GM21423 (cell line): ENCODE data around the gene AOC1.
"Not testable (repeated sequence)": the region's sequence is repeated elsewhere in the genome, so short reads cannot be mapped to it uniquely, and the experiment has no call there.

Experiments used
- ATAC-seq: cut with Tn5 transposase; IDR thresholded peaks from one replicate; pipeline ENCODE4 v1.9.1; 2021; ENCODE audit warnings: mild to moderate bottlenecking, moderate library complexity; ENCODE audit not compliant: unreplicated experiment

The AOC1 gene, protein sequence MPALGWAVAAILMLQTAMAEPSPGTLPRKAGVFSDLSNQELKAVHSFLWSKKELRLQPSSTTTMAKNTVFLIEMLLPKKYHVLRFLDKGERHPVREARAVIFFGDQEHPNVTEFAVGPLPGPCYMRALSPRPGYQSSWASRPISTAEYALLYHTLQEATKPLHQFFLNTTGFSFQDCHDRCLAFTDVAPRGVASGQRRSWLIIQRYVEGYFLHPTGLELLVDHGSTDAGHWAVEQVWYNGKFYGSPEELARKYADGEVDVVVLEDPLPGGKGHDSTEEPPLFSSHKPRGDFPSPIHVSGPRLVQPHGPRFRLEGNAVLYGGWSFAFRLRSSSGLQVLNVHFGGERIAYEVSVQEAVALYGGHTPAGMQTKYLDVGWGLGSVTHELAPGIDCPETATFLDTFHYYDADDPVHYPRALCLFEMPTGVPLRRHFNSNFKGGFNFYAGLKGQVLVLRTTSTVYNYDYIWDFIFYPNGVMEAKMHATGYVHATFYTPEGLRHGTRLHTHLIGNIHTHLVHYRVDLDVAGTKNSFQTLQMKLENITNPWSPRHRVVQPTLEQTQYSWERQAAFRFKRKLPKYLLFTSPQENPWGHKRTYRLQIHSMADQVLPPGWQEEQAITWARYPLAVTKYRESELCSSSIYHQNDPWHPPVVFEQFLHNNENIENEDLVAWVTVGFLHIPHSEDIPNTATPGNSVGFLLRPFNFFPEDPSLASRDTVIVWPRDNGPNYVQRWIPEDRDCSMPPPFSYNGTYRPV

DNA sequence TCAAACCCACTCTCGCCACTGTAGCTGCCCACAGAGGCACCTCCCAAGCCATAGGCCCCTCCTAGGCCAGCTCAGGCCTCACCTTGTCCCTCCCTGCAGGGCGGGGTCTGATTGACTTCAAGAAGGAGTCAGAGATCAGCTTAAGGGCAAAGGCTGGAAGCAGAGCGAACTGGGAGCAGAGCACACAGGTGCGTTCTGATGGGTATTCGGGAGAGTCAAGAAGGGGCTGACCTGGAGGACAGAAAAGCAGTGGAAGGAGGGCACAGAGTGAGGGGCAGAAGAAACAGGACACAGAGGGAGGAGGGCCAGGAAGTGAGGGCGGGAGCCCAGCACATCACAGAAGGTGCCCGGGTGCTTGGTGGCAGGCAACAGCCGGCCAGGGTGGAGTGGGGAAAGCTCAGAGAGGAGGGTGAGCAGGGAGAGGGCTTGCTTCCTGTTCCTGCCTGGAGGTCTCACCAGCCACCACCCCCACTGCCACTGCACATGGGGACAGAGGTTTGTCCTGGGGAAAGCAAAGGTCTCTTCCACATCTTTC, at the start of gene AOC1:
Gene AOC1 (plus strand): TSS at position 147 of the 535 bp plus-strand sequence. CDS start 3,954 bp downstream, outside the sequence.
- ATAC-seq, result no peak

DNA sequence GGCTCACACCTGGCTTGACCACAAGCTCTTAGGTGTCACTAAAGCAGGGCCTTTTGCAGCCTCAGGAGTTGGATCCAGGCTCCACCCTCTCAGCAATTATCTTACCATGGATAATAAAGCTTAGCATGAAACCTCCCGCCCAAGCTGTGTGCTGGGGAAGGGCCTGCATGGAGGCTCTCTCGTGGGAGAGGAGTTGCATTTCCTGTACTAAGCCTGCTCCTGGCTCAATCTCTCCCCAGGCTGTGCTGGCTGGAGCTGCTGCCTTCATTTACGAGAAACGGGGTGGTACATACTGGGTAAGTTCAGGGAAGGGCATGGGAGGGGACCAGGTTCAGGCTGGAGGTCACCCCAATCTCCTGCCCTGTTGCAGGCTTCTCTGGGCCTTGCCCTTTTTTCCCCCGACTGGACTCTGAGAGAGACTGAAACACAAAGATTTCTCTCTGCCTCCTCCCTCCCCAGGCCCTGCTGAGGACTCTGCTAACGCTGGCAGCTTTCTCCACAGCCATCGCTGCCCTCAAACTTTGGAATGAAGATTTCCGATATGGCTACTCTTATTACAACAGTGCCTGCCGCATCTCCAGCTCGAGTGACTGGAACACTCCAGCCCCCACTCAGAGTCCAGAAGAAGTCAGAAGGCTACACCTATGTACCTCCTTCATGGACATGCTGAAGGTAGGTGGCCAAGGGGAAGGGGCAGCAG, 49.0 kb upstream of the AOC1 start:
- ATAC-seq, result no peak

DNA sequence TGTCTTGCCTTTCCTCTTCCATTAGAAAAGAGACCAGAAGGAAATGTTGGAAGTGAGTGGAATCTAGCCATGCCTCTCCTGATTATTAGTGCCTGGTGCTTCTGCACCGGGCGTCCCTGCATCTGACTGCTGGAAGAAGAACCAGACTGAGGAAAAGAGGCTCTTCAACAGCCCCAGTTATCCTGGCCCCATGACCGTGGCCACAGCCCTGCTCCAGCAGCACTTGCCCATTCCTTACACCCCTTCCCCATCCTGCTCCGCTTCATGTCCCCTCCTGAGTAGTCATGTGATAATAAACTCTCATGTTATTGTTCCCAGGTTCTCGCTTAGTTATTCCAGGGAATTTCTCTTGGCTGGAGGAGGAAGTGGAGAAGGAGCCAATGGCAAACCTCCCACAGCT, 47.5 kb upstream of the AOC1 start:
- no peak for ATAC-seq

DNA sequence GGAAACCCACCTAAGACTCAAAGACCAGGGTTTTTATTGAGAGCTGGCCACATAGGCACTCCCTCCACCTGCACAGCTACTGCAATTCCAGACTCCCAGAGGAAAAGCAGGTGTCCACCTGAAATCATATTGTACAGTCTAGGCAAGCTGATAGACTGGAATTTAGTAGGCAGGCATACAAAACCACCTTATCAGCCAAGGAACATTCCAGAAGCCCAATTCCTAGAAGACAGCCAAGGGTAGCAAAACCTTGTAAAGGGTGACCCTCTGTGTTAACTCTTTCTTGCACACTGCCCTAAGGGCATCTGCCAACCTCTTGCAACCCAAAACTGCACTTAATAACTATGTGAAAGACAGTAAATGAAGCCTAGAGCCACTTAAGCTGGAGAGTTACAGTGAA, 46.5 kb upstream of the AOC1 start:
- ATAC-seq, result no peak

DNA sequence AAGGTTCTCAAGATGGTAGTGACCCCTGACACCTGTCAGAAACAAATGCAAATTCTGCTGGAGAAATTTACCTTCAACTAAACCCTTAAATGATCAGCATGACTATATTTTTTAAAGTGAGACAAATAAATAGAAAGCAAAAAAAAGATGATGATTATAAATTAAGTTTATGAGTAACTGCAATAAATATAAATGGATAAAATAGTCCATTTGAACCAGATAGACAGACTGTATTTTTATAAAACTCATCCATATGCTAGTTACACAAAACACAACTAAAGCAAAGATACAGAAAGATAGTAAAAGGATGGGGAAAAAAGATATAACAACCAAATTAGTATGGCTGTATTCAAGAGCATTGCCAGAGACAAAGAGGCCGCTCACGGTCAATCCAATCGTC, 45.9 kb upstream of the AOC1 start:
- no peak for ATAC-seq

DNA sequence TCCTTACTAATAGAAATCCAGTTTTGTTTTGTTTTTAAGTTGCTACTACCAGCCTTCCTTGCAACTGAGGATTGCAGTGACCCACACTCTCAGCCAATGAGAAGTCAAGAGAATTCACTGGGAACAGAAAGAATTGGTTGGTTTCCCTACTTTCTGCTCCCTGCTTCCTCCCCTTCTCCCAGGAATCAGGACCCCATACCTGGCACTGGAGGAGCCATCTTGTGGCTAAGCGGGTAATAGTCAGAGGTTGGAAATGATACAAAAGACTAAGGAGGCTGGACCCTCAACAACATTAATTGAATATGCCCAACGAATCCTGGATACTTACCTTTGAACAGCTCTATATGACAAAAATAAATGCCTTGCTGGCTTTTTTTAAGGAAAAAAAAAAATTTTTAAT, 45.5 kb upstream of the AOC1 start:
- ATAC-seq, result no peak

DNA sequence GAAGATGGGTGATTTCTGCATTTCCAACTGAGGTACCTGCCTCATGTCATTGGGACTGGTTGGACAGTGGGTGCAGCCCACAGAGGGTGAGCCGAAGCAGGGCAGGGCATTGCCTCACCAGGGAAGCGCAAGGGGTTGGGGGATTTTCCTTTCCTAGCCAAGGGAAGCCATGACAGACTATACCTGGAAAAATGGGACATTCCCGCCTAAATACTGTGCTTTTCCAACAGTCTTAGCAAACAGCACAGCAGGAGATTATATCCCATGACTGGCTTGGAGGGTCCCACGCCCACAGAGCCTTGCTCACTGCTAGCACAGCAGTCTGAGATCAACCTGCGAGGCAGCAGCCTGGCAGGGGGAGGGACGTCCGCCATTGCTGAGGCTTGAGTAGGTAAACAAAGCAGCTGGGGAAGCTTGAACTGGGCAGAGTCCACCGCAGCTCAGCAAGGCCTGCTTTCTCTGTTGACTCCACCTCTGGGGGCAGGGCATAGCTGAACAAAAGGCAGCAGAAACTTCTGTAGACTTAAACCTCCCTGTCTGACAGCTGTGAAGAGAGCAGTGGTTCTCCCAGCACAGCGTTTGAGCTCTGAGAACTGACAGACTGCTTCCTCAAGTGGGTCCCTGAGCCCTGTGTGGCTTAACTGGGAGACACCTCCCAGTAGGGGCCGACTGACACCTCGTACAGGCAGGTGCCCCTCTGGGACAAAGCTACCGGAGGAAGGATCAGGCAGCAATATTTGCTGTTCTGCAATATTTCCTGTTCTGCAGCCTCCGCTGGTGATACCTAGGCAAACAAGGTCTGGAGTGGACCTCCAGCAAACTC, 44.5 kb upstream of the AOC1 start:
- ATAC-seq, result not testable (repeated sequence)

DNA sequence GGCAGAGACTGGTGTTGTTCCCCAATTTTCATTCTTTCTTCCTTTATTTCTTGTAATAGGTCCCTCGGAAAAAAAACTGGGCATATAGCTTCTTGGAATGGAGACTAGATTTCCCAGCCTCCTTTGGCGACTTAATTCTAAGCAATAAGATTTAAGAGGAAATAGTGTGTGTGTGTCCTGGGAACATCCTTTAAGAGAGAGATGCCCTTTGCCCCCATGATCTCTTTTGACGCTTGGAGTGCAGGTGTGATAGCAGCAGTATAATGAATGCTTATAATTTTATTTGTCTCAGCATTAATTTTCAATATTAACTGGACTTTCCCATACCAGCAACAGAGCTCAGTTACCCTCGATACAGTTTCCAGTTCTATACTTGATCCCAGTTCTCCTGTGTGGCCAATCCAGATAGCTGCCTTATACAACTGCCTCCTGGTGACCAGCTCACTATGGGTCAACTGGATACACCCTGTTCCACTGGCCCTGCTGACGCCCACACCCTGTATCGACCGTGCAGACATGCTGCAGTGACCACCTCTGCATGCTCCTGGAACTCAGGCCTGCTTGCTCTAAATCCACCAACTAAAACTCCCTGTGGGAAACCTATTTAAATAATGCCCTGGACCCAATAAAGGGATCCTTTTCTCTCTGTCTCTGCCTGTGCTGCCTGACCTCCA, 37.9 kb upstream of the AOC1 start:
- no peak for ATAC-seq

DNA sequence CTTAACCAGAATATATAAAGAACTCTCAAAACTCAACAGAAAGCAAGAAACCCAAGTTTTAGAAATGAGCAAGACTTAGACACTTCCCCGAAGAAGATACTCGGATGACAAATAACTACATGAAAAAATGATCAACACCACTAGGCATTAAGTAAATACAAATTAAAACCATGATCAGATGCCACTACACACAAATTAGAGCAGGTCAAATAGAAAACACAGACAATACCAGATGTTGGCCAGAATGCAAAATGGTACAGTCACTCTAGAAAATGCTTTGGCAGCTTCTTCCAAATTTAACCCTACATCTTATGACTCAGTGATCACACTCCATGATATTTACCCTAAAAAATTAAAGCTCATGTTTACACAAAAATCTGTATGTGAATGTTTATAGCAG, 33.3 kb upstream of the AOC1 start:
- no peak for ATAC-seq

DNA sequence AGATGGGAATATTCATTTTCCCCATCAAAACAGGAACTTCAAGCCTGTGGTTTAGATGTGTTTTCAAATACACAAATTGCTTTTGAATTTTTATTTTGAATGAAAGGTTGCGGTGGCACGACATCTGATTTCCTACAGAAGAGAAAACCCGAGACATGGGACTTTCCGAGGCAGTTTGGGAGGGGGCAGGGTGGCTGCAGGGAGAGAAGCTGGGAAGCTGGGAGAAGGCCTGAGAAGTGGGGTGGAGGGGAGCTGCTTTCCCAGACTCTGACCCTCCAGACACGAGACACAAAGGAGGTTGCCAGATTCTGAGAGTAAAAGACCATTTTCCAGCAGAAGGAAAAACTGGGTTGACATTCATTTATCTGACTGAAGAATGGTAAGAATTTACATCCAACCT, 32.2 kb upstream of the AOC1 start:
- ATAC-seq, result no peak

DNA sequence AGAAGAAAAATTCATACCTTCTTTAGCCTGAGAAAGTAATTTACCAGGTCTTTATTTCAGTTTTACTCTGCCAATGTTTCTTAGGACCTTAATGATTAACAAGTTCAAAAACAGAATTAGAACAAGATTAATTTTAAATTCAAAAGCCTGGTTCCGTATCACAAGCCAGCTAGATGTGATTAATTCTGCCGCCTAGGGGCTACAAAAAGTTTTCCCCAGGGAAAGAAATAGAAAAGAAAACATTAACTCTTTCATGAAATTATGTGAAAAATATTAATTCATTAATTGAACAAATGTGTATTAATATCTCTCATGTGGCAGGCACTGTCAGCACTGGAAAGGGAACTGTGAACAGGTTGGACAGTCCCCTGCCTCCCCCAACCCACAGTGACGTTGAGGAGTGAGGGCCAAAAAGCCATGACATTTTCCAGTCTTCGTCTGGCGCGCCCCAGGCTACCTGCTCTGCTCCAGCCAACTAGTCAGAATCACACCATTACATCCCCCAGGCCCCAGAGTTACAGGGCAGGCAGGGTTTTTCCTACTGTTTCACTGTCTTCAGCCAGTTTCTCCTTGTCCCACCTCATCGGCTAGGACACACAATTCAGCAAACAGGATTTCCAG, 31.6 kb upstream of the AOC1 start:
- no peak for ATAC-seq

DNA sequence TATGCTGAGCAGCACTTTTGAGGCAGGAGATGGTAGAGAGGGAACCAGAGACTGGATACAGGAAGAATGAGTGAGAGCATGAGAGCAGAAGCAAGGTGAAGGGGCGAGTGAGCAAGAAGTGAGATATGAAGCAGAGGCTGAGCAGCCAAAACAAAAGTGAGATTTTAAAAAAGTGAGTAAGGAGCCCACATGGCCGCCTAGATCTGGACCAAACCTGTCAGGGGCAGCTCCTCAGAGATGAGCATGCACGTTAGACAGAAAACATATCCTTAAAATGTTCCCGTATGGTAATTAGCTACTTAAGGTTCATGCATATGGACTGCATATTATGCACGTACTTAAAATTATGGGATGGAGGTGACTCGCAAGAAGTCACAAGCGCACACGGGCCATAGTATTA, 29.3 kb upstream of the AOC1 start:
- ATAC-seq, result no peak

DNA sequence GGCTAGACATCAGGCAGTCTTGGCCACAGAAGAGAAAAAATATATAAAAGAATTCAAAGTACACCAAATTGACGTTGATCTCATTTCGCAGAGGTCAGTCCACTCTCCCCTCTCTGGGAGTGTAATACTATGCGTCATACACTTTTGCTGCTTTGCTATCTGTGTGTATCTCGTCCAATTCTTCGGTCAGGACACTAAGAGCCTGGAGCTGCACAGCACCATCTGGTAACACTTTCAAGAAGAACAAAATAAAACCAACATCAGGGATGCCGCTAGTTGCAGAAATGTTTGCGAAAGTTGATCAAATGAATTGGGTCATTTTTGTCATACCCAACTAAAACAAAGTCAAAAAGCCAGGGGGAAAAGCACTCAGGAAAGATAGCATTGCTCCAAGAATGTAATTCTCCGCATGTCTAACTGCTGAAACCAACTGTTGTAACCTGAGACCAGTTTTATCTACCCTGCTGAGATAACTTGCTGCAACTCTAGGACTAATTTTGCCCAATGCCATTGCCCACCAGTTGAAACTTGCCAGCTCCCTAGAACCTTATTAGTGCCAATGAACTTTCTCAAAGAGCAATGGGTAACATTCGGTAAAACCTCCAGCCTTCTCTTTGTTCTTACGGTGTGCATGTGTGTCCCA, 28.7 kb upstream of the AOC1 start:
- ATAC-seq, result no peak

DNA sequence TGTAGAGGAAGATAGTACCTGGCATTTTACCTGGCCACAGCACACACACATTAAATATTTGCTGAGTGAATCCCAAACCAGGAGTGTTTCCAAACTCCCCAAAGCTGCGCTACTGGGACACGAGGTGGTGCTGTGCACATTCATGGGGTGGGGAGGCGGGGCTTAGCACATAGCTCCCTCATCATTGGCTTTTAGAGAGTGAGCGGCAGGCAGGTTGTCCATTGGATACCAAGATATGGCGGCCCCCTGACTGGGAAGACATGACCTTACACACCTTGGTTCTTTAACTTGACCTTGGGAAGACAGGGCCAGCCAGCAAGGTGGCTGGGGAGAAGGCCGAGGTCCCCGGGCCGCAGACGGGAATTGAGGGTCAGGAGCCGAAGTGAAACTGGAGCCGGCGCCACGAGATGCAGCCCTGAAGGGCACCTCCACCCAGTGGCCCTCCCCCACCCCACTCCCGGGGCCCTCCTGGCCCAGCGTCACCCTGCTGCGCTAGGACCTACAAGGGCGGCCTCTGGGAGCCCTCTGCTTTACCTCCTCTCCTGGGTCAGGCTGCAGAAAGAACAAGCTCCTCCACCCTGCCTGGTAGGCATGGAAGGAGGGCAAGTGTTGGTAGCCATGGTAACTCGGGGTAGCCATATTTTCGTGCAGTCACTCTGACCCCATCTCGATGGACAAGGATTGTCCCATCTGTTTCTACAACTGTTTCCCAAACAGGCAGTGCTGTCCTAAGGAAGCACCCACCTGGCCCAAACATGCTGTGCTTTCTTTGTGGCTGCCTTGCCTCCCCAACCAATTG, 27.7 kb upstream of the AOC1 start:
- no peak for ATAC-seq

DNA sequence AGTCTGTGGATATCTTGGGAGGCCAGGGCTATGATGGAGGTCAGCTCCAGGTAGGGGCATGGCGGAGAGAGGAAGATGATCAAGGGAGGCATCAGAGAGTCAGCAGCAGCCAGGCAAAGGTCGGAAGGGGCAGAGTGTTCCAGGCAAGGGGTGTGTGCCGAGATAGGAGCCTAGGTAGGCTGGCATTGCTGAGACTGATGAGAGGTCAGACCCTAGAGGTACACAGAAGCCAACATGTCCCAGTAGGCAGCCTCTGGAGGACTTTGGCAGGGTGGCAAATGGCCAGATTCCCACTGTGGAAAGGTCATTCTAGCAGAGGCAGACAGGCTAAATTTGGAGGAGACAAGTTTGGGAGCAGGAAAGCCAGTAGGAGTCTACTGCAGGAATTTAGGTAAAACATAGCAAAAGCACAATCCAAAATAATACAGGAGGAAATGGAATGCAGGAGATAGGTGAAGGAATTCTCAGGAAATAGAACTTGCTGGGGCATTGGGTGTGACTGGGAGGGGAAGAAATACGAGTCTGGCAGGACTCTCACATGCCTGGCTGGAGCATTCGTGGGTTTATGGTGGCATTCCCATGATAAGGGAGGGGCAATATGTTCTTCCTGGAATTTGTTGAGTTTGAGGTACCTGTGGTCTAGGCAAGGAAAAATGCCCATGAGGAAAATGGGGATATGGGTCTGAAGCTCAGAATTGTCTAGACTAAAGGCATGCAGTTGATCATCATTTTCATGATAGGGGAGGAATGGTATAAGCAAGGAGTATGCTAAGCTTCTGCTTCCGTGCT, 26.1 kb upstream of the AOC1 start:
- ATAC-seq, result no peak

DNA sequence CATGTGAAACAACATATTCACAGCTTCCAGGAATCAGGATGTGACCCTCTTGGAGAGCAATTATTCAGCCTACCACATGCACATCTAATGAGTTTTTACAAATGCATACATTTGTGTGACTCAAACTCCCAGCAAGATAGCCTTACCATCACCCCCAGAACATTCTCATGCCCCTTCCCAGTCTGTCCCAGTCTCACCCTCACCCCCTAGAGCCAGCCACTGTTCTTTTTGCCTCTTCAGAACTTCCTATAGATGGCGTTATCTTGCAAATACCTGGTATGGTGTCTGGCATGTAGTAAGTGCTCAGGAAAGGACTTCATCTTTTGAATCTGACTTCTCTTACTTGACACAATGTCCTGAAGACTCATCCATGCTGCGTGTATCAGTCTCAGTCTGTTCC, 23.9 kb upstream of the AOC1 start:
- no peak for ATAC-seq

DNA sequence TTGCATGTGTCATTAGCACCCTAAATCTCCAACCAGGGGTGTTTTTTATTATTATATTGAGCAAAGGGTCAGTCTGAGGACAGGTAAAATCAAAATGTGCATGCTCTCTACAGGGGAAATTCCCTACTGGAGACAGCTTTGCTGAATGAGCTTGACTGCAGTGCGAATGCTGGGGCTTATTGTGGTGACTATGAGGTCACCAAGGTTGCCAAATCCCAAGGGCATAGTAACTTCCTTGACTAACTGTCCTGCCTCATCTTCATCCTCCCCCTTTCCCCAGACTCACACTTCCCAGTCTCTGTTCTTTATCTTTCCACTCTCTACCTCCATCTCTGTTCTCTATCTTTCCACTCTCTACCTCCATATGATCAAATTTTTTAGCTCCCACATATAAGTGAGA, 22.9 kb upstream of the AOC1 start:
- ATAC-seq, result no peak

DNA sequence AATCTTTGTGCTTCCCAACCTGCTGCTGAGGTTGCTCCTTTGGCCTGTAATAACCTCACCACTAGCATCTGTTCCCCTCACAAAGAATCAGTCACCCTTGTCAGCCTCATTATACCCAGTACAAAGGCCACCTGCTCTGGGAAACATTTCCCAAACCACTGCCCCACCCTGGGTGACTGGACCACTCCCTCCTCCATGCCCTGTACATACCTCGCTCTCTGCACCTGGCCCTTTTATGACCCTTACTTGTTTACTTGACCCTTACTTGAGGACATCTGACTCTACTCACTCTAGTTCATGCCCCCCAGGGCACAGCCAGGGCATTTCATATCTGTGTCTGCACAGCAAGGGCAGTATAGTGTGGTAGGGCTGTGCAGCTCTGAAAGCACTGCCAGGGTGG, 21.4 kb upstream of the AOC1 start:
- no peak for ATAC-seq
